DND-41 (cell line): ENCODE measurements around the gene TMEM204.

ENCODE experiments used
- ATAC-seq: fragments of 200-7000 bp; cut with Tn5 transposase; 3 replicates; pipeline ENCODE4 v1.9.1; 2021; ENCODE audit warnings: low read depth; ENCODE audit not compliant: insufficient read depth
- DNase-seq: peaks from one replicate; pipeline ENCODE4 v3.0.0-alpha.2; 2020
- H2AFZ ChIP-seq: 2 replicates; pipeline ENCODE4 v1.6.0; 2012; ENCODE audit warnings: low read depth, low read length
- H3K27ac ChIP-seq: 2 replicates; pipeline ENCODE4 v1.5.1; 2012; ENCODE audit warnings: low read length, inconsistent platforms
- H3K27me3 ChIP-seq: fragments of 200-600 bp; sonication (generic); 2 replicates; pipeline ENCODE4 v1.6.0; 2012; ENCODE audit warnings: low read length, mild to moderate bottlenecking, inconsistent platforms; ENCODE audit not compliant: insufficient read depth, poor library complexity
- H3K36me3 ChIP-seq: 2 replicates; pipeline ENCODE4 v1.5.1; 2012; ENCODE audit warnings: low read length, inconsistent platforms; ENCODE audit not compliant: insufficient read depth
- H3K4me1 ChIP-seq: 2 replicates; pipeline ENCODE4 v1.5.1; 2012; ENCODE audit warnings: mild to moderate bottlenecking, low read length; ENCODE audit not compliant: insufficient read depth
- H3K4me2 ChIP-seq: 2 replicates; pipeline ENCODE4 v1.6.0; 2012; ENCODE audit warnings: mild to moderate bottlenecking, moderate library complexity, low read length, inconsistent platforms; ENCODE audit not compliant: insufficient read depth
- H3K4me3 ChIP-seq, 2 experiments: fragments of 200-600 bp in 1 of 2; shearing (Covaris generic) in 1 of 2; 2 replicates each; pipeline ENCODE4 v1.5.1; 2012 to 2016; ENCODE audit warnings: inconsistent platforms in 2 of 2, low read length in 2 of 2, mild to moderate bottlenecking in 2 of 2, low read depth in 1 of 2, moderate library complexity in 1 of 2
- H3K79me2 ChIP-seq: 2 replicates; pipeline ENCODE4 v1.6.0; 2012; ENCODE audit warnings: low read length, inconsistent platforms; ENCODE audit not compliant: insufficient read depth
- H3K9ac ChIP-seq: 2 replicates; pipeline ENCODE4 v1.6.0; 2012; ENCODE audit warnings: low read depth, mild to moderate bottlenecking, inconsistent platforms, low read length, moderate library complexity
- H3K9me3 ChIP-seq: 2 replicates; pipeline ENCODE4 v1.5.1; 2012; ENCODE audit warnings: low read length, moderate library complexity, mild to moderate bottlenecking, inconsistent platforms; ENCODE audit not compliant: insufficient read depth, severe bottlenecking
- H4K20me1 ChIP-seq: 2 replicates; pipeline ENCODE4 v1.6.0; 2012; ENCODE audit warnings: low read length; ENCODE audit not compliant: insufficient read depth
- CTCF ChIP-seq: IDR thresholded peaks from 2 replicates; pipeline ENCODE4 v1.5.1; 2012; ENCODE audit warnings: borderline replicate concordance, low read length, moderate library complexity, mild to moderate bottlenecking; ENCODE audit not compliant: poor library complexity, severe bottlenecking; ENCODE audit errors: extremely low read depth
- EZH2 ChIP-seq: IDR thresholded peaks from 3 replicates; pipeline ENCODE4 v1.6.1; 2012; ENCODE audit warnings: borderline replicate concordance, low read depth, mild to moderate bottlenecking, moderate library complexity, low read length, inconsistent platforms; ENCODE audit not compliant: severe bottlenecking

TMEM204 gene

GRCh38 chr16:1542166-1542500 lies 8.7 kb downstream of the TMEM204 start:
- H3K4me2 ChIP-seq, result no peak overlapping the region
- ATAC-seq, result no peak
- no peak overlapping the region for H3K9ac ChIP-seq

GRCh38 chr16:1542533-1542932 lies 9.1 kb downstream of the TMEM204 start:
- Histone ChIP-seq H3K9me3 (no peaks in the 10 kb centered on the region), H3K27ac (no peak overlapping the region), H3K4me2 (no peak overlapping the region), H3K9ac (no peak overlapping the region), H3K4me1 (no peaks in the 10 kb centered on the region), H3K36me3 (no peaks in the 10 kb centered on the region), H4K20me1 (peaks cover 9% of the 10 kb centered on the region), H3K79me2 (no peaks in the 10 kb centered on the region), H3K4me3 (no peak overlapping the region), H2AFZ (no peak overlapping the region), H3K27me3 (no peaks in the 10 kb centered on the region)
- DNase-seq (no peak), ATAC-seq (no peak)
- no peak for TF ChIP-seq EZH2
- no peak for TF ChIP-seq CTCF

More at GRCh38 chr16:1542166-1542500, 8.7 kb downstream of the TMEM204 start:
- no peaks in the 10 kb centered on the region for H3K9me3 ChIP-seq
- H2AFZ ChIP-seq, result no peak overlapping the region
- H3K4me1 ChIP-seq, result no peaks in the 10 kb centered on the region
- TF ChIP-seq EZH2, result no peak
- no peak for TF ChIP-seq CTCF
- no peak for DNase-seq
- H4K20me1 ChIP-seq, result peaks cover 9% of the 10 kb centered on the region
- no peaks in the 10 kb centered on the region for H3K36me3 ChIP-seq
- no peaks in the 10 kb centered on the region for H3K27me3 ChIP-seq
- no peaks in the 10 kb centered on the region for H3K79me2 ChIP-seq
- no peak overlapping the region for H3K27ac ChIP-seq
- H3K4me3 ChIP-seq, result no peak overlapping the region

GRCh38 chr16:1543085-1543896 lies 9.8 kb downstream of the TMEM204 start:
- ATAC-seq (no peak), DNase-seq (no peak)
- Histone ChIP-seq H3K4me1 (no peaks in the 10 kb centered on the region), H3K79me2 (no peaks in the 10 kb centered on the region), H2AFZ (no peak overlapping the region), H3K27ac (no peak overlapping the region), H3K27me3 (no peaks in the 10 kb centered on the region), H4K20me1 (peaks cover 3% of the 10 kb centered on the region; the same call in 1 of the 2 replicates), H3K9me3 (no peaks in the 10 kb centered on the region), H3K4me2 (no peak overlapping the region), H3K9ac (no peak overlapping the region), H3K36me3 (no peaks in the 10 kb centered on the region), H3K4me3 (no peak overlapping the region)
- no peak for TF ChIP-seq CTCF
- no peak for TF ChIP-seq EZH2
